Lower lobe of right lung (tissue), 2 donors: ENCODE measurements around the gene PKNOX2. TPM values are rescaled to one million over a fixed set of nuclear protein-coding genes. Genes with fewer than 3 reads are reported as not detected.

Experiments used
- ATAC-seq, 2 donors: fragments of 200-7000 bp; cut with Tn5 transposase; one replicate each; pipeline ENCODE4 v1.9.1; 2020 to 2022; ENCODE audit warnings: mild to moderate bottlenecking in 2 of 2, moderate library complexity in 2 of 2
- DNase-seq: peaks from one replicate; pipeline ENCODE4 v3.0.0-alpha.2; 2020
- H3K27ac ChIP-seq: fragments of 200-600 bp; one replicate; pipeline ENCODE4 v1.8.0; 2022
- H3K27me3 ChIP-seq: fragments of 200-600 bp; one replicate; pipeline ENCODE4 v1.8.0; 2022; ENCODE audit warnings: low read depth
- H3K36me3 ChIP-seq: fragments of 200-600 bp; one replicate; pipeline ENCODE4 v1.8.0; 2022; ENCODE audit warnings: mild to moderate bottlenecking
- H3K4me1 ChIP-seq: fragments of 200-600 bp; one replicate; pipeline ENCODE4 v1.8.0; 2022
- H3K4me3 ChIP-seq: fragments of 200-600 bp; one replicate; pipeline ENCODE4 v1.8.0; 2022; ENCODE audit warnings: mild to moderate bottlenecking
- H3K9me3 ChIP-seq: fragments of 200-600 bp; one replicate; pipeline ENCODE4 v1.8.0; 2022
- intact Hi-C: fragments of 100-400 bp; cut with DNase I; formaldehyde crosslinking; loops from one replicate; pipeline ENCODE4 v1.11.0; 2022
- total RNA-seq: library from RNA; stranded (reverse); fragmentation: NEBNext Ultra II Directional; extraction: Animal tissue kit (Norgen Biotek cat#: 25700); gene quantifications from one replicate; pipeline ENCODE4 v1.2.1, GENCODE V29; 2021
- TF ChIP-seq, protein P1 (sequence below): fragments of 200-600 bp; IDR thresholded peaks from one replicate; pipeline ENCODE4 v1.8.0; 2022; ENCODE audit warnings: antibody characterized with exemption, mild to moderate bottlenecking
- donor health status: DM: no; HTN: yes; CAD: no; lungs with severe emphysema.

Gene PKNOX2
- total RNA-seq, 1 donor from 2014 or later: 14.4 TPM

DNA sequence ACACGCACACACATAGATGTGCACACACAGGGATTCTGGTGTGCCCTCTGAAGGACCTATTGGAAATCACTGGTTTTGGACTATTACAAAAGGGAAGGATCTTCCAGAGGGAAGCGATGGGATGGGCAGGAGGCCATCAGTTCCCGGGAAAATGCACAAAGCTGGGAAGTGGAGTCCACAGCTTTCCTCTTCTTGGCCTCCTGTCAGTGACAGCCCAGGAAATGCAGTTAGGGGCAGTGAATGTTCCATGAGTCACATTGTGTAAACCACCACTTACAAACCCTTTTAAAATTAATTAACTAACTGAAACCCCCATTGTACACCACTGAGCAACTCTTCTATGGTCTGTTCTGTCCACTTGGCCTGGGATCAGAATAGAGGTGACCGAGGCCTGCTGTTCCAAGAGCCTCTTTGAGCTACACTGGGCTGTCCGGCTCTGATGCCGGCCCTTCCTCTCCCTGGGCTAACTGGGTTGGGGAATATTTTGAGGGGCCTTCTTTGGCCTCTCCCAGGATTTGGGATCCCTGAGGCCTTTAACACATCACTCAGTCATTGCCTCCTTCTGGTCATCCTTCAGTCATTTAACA is 193.8 kb downstream of the PKNOX2 start:
- DNase-seq (no peak), ATAC-seq (no peak)
- TF ChIP-seq, protein P1, sequence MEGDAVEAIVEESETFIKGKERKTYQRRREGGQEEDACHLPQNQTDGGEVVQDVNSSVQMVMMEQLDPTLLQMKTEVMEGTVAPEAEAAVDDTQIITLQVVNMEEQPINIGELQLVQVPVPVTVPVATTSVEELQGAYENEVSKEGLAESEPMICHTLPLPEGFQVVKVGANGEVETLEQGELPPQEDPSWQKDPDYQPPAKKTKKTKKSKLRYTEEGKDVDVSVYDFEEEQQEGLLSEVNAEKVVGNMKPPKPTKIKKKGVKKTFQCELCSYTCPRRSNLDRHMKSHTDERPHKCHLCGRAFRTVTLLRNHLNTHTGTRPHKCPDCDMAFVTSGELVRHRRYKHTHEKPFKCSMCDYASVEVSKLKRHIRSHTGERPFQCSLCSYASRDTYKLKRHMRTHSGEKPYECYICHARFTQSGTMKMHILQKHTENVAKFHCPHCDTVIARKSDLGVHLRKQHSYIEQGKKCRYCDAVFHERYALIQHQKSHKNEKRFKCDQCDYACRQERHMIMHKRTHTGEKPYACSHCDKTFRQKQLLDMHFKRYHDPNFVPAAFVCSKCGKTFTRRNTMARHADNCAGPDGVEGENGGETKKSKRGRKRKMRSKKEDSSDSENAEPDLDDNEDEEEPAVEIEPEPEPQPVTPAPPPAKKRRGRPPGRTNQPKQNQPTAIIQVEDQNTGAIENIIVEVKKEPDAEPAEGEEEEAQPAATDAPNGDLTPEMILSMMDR: no peak
- Histone ChIP-seq H3K9me3 (no peaks in the 10 kb centered on the region), H3K27ac (peak overlapping the region; percentile 46), H3K4me3 (no peak overlapping the region), H3K27me3 (peaks cover 5% of the 10 kb centered on the region), H3K4me1 (no peaks in the 10 kb centered on the region), H3K36me3 (no peaks in the 10 kb centered on the region)
- intact Hi-C loops: no loop called here

DNA sequence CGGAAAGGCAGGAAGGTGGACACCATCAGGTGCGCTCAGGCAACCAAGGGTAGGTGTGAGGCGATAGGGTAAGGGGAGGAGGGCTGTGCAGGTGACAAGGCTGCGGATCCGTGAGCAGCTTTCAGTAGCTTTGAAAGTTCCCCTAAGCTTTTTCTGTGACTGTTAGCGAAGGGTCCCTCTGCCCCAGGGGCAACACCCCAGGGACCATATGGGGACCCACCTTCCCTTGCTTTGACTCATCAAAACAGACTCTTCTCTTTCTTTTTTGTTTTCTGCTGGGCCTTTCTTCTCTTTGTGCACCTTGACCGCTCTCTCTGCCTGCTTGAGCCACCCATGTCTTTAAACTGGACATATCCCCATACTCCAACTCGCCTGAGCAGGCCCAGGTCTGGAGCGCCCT is 194.6 kb downstream of the PKNOX2 start:
- intact Hi-C loops: no loop called here
- Histone ChIP-seq H3K27ac (no peak overlapping the region), H3K27me3 (peaks cover 5% of the 10 kb centered on the region), H3K4me1 (no peaks in the 10 kb centered on the region), H3K4me3 (no peak overlapping the region), H3K9me3 (no peaks in the 10 kb centered on the region), H3K36me3 (no peaks in the 10 kb centered on the region)
- DNase-seq: no peak
- TF ChIP-seq, protein P1: no peak
- no peak for ATAC-seq

DNA sequence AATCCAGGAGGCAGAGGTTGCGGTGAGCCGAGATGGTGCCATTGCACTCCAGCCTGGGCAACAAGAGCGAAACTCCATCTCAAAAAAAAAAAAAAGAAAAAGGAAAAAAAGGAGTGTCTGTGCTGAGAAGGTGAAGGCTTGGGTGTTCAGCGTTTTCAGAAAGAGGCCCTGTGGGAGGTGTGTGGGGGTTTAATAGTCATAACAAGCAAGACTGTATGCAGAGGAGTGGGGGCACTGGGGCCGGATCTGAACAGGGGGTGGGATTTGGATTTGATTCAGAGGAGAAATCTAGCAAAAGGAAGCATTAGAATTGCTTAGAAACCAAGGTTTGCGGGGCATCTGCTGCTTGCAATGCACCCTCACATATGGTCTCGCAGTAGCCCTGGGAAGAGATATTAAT is 195.5 kb downstream of the PKNOX2 start:
- TF ChIP-seq, protein P1: no peak
- intact Hi-C loops: no loop called here
- no peaks in the 10 kb centered on the region for H3K4me1 ChIP-seq
- no peak for ATAC-seq
- H3K27ac ChIP-seq: no peak overlapping the region
- no peaks in the 10 kb centered on the region for H3K36me3 ChIP-seq
- no peak for DNase-seq
- no peak overlapping the region for H3K4me3 ChIP-seq
- no peaks in the 10 kb centered on the region for H3K9me3 ChIP-seq
- H3K27me3 ChIP-seq: peaks cover 5% of the 10 kb centered on the region

DNA sequence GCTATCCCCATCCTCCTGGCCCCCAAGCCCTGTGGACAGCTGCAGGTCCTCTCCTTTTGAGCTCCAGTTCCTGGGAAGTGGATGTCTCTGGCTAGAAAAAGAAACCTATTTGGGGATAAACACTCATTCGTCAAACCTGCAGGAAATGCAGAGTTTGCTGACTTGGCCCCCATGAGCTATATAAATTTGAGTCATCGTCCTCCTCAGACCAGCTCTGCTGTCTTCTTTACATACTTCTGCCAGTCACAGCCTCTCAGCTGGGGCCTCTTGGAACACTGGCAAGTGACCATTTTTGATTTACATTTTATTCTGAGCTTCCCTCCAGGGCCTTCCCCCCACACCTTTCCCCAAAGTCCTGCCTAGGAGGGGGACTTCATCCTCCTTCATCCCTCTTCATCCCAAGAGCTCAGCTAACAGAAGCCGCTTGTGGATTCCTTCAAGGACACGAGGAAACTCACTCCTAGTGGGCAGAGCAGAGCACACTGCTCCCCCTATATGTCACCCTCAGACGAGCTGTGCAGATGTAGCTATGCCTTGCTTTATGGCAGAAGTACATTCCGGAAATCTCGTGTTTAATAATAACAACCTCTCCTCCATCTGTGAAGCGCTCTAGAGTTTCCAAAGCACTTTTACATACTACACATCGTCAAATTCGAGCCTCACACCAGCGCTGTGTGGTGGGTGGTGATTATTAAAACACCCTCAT is 199.7 kb downstream of the PKNOX2 start:
- no peaks in the 10 kb centered on the region for H3K9me3 ChIP-seq
- ATAC-seq (no peak), DNase-seq (no peak)
- peaks cover 11% of the 10 kb centered on the region for H3K27me3 ChIP-seq
- H3K27ac ChIP-seq: no peak overlapping the region
- intact Hi-C loops: no loop called here
- no peak overlapping the region for H3K4me3 ChIP-seq
- TF ChIP-seq, protein P1: no peak
- H3K4me1 ChIP-seq: no peaks in the 10 kb centered on the region
- no peaks in the 10 kb centered on the region for H3K36me3 ChIP-seq

DNA sequence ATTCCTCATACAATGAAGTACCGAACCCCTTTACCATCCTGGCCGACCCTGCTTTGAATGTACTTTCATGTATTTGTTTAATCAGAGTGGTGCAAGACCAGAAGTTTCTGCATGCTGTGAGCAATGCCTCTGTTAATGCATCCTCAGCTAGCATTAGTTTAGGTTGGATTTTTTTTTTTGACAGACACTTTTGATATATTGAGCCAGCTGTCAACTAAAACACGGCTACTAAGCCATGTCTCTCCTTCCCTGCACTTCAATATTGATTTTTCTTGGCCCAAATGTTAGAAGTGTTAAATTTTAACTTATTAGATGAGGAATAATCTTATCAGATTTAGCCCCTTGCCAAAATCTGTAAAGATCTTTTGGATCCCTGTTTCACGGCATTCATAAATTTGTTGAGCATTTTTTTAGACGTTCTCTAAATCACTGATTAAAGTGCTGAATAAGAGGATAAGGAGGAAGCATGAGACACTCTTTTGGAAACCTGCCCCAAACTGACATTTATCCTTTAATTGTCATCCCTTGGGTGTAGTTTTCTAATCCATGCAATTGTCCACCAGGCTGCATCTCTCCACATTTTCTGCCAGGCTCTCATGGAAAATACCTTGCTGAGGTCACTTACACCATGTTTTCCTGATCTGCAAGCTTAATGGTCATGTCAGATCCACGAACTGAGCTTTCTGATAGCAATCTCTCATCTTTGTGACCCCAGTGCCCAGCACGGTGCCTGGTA is 200.8 kb downstream of the PKNOX2 start:
- peaks cover 18% of the 10 kb centered on the region for H3K27me3 ChIP-seq
- H3K4me3 ChIP-seq: no peak overlapping the region
- TF ChIP-seq, protein P1: no peak

More for the DNA sequence above, 200.8 kb downstream of the PKNOX2 start:
- Histone ChIP-seq H3K9me3 (no peaks in the 10 kb centered on the region), H3K4me1 (no peaks in the 10 kb centered on the region), H3K36me3 (no peaks in the 10 kb centered on the region), H3K27ac (no peak overlapping the region)
- ATAC-seq (no peak), DNase-seq (no peak)
- intact Hi-C loops: no loop called here
